GM06990 (cell line): Measurements from ENCODE around the gene SELENOV.

Source experiments
- DNase-seq: peaks from one replicate; pipeline ENCODE4 v3.0.0-alpha.2; 2011; ENCODE audit not compliant: insufficient read length; ENCODE audit errors: extremely low read depth
- H3K27me3 ChIP-seq: replicated peaks from 2 replicates; pipeline ENCODE4 v1.6.0; 2011; ENCODE audit warnings: low read length; ENCODE audit not compliant: control insufficient read depth, insufficient read depth
- H3K36me3 ChIP-seq: 2 replicates; pipeline ENCODE4 v1.5.1; 2011; ENCODE audit warnings: low read length; ENCODE audit not compliant: control insufficient read depth, insufficient read depth
- H3K4me3 ChIP-seq: replicated peaks from 2 replicates; pipeline ENCODE4 v1.5.1; 2011; ENCODE audit warnings: low read depth, mild to moderate bottlenecking, control low read depth, low read length
- TF ChIP-seq, protein P1 (sequence below): IDR thresholded peaks from 2 replicates; pipeline ENCODE4 v1.5.1; 2011; ENCODE audit warnings: low read length, control low read depth, mild to moderate bottlenecking, inconsistent platforms; ENCODE audit not compliant: insufficient read depth, poor library complexity, severe bottlenecking

SELENOV gene

DNA sequence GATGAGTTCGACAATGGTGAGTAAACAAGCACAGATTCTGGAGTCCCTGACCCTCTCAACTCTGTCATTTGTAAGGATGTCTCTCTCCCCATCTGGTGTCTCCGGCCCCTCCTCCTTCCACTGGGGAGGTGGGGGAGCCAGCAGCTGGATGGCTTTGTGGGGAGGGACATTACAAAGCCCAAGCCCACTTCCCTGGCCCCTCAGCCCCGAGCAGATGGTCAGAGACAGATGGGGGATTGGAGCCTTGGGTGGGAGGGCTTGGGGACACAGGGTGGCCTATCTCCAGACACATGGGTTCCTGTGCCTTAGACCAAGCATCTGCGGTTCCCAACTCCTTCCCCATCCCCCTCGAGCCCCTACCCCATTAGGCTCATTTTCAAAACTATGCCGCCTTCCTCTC is 31.8 kb upstream of the SELENOV start:
- H3K27me3 ChIP-seq: no peaks in the 10 kb centered on the region
- H3K36me3 ChIP-seq: peaks cover 14% of the 10 kb centered on the region
- H3K4me3 ChIP-seq: no peak overlapping the region
- no peak for DNase-seq
- TF ChIP-seq, protein P1, sequence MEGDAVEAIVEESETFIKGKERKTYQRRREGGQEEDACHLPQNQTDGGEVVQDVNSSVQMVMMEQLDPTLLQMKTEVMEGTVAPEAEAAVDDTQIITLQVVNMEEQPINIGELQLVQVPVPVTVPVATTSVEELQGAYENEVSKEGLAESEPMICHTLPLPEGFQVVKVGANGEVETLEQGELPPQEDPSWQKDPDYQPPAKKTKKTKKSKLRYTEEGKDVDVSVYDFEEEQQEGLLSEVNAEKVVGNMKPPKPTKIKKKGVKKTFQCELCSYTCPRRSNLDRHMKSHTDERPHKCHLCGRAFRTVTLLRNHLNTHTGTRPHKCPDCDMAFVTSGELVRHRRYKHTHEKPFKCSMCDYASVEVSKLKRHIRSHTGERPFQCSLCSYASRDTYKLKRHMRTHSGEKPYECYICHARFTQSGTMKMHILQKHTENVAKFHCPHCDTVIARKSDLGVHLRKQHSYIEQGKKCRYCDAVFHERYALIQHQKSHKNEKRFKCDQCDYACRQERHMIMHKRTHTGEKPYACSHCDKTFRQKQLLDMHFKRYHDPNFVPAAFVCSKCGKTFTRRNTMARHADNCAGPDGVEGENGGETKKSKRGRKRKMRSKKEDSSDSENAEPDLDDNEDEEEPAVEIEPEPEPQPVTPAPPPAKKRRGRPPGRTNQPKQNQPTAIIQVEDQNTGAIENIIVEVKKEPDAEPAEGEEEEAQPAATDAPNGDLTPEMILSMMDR: no peak

DNA sequence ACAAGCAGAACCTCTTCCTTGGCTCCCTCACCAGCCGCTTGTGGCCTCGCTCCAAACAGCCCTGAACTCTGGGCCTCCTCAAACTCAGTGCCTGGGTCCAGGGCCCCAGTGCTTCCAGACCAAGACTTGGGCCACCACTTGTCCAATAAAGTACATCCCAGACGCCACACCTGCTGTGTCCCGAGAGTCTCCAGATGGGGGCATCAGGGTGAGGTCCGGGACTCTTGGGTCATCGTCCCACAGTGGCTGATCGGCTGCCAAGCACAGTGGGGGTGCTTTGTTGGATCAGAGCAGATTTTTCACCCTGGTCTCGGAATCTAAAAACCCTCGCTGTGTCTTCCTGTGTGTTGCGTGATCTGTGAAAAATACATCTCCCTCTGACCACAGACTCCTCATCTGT is 25.2 kb upstream of the SELENOV start:
- no peaks in the 10 kb centered on the region for H3K27me3 ChIP-seq
- no peak for DNase-seq

GRCh38 chr19:39492225-39492624 is 22.7 kb upstream of the SELENOV start:
- TF ChIP-seq, protein P1: no peak
- Histone ChIP-seq H3K4me3 (no peak overlapping the region), H3K36me3 (peaks cover 15% of the 10 kb centered on the region), H3K27me3 (no peaks in the 10 kb centered on the region)
- no peak for DNase-seq

More for the DNA sequence above, 25.2 kb upstream of the SELENOV start:
- Histone ChIP-seq H3K36me3 (peaks cover 26% of the 10 kb centered on the region), H3K4me3 (no peak overlapping the region)
- TF ChIP-seq, protein P1: no peak

DNA sequence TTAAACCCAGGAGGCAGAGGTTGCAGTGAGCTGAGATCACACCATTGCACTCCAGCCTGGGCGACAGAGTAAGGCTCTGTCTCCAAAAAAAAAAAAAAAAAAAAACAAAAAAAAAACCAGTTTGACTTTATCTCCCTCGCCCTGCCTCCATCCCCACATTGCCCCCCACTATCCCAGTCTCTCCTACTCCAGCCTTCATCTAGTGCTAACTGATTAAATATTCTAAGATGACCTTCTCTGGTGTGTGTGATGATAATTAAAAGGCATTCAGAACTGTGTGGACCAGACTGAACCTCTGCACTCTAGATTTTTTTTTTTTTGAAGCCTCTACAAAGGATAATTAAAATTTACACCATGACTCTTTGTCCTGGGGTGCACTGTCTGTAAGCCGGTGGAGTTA is 22.2 kb upstream of the SELENOV start:
- peaks cover 15% of the 10 kb centered on the region for H3K36me3 ChIP-seq
- no peaks in the 10 kb centered on the region for H3K27me3 ChIP-seq
- TF ChIP-seq, protein P1: no peak
- no peak for DNase-seq
- no peak overlapping the region for H3K4me3 ChIP-seq

DNA sequence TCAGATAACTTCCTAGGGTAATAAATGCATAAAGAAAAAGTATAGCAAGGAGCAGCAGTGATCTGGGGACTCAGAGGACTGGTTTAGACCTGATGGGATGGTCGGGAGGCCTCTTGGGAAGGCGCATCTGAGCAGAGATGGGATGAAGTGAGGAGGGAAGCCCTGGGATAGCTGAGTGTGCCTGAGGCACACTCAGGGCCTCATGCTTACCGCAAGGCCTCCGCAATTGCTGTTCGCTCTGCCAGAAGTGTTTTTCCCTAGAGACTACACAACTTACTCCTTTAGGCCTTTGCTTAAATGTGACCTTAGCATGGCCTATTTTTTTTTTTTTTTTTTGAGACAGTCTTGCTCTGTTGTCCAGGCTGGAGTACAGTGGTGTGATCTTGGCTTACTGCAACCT is 20.3 kb upstream of the SELENOV start:
- Histone ChIP-seq H3K27me3 (no peaks in the 10 kb centered on the region; the same call in 1 of the 2 replicates), H3K4me3 (no peak overlapping the region), H3K36me3 (peaks cover 7% of the 10 kb centered on the region)
- no peak for DNase-seq
- TF ChIP-seq, protein P1: no peak

DNA sequence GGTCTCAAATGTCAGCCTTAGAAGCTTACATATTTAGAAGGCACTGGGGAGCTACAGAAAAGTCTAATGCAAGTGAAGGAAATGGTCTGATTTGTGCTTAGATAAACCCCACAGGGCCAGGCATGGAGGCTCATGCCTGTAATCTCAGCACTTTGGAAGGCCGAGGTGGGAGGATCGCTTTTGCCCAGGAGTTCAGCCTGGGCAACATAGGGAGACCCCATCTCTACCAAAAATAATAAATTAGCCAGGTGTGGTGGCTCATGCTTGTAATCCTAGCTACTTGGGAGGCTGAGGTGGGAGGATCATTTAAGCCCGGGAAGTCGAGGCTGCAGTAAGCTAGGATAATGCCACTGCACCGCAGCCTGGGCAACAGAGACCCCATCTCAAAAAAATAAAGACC is 18.9 kb upstream of the SELENOV start:
- H3K36me3 ChIP-seq: peaks cover 1% of the 10 kb centered on the region; the same call in 1 of the 2 replicates
- no peak overlapping the region for H3K4me3 ChIP-seq
- TF ChIP-seq, protein P1: no peak
- DNase-seq: no peak
- no peaks in the 10 kb centered on the region; the same call in 1 of the 2 replicates for H3K27me3 ChIP-seq
